SK-N-DZ (cell line): ENCODE data around the gene OR51B4.
"Not testable (repeated sequence)": the region's sequence is repeated elsewhere in the genome, so short reads cannot be mapped to it uniquely, and the experiment has no call there.

Experiments
- DNase-seq: peaks from one replicate; pipeline ENCODE4 v3.0.0-alpha.2; 2015; ENCODE audit warnings: low spot score

Gene OR51B4

DNA sequence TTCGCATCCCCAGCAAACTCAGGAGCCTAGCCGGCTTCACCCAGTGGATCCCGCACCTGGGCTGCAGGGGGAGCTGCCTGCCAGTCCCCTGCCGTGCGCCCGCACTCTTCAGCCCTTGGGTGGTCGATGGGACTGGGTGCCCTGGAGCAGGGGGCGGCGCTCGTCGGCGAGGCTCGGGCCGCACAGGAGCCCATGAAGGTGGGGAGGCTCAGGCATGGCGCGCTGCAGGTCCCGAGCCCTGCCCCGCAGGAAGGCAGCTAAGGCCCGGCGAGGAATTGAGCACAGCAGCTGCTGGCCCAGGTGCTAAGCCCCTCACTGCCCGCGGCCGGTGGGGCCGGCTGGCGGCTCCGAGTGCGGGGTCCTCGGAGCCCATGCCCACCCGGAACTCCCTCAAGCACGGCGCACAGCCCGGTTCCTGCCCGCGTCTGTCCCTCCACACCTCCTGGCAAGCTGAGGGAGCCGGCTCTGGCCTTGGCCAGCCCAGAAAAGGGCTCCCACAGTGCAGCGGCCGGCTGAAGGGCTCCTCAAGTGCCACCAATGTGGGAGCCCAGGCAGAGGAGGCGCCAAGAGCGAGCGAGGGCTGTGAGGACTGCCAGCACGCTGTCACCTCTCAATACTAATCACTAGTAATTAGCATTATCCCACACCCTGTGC lies 7.3 kb downstream of the OR51B4 start:
- DNase-seq = not testable (repeated sequence)

DNA sequence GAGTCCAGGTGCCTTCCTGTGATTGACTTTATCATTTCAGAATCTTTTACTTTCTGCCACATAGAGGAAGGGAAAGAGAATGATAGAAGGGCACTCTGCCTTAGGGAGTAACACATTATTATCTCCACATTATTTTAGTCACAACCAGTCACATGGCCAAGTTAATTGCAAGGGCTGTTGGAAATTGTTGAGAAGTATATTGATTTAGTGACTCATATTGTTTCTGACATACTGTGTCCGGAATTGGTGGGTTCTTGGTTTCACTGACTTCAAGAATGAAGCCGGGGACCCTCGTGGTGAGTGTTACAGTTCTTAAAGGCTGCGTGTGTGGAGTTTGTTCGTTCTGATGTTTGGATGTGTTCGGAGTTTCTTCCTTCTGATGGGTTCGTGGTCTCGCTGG lies 8.7 kb downstream of the OR51B4 start:
- DNase-seq = no peak

DNA sequence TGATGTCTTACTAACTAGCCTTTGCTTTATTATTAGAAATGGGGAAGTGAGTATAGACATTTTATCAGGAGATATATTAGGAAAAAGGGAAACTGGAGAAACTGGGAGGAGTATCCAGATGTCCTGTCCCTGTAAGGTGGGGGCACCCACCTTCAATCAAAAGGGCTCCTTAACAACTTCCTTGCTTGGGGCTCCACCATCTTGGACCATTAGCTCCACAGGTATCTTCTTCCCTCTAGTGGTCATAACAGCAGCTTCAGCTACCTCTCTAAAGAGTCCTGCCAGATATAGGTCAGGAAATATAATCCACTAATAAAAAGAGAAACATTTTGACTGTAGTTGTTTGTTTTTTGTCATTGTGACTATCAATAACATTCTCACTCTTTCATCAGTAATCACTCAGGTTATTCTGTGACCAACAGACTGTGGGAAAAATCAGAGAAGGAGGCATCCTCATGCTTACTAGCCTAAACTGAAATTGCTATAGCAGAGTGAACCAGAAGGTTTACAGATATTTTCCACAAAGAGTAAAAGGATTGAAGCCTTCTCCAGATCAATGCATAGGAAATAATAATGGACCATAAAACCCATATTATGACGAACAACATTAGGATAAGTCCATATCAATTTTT lies 10.4 kb downstream of the OR51B4 start:
- no peak for DNase-seq

DNA sequence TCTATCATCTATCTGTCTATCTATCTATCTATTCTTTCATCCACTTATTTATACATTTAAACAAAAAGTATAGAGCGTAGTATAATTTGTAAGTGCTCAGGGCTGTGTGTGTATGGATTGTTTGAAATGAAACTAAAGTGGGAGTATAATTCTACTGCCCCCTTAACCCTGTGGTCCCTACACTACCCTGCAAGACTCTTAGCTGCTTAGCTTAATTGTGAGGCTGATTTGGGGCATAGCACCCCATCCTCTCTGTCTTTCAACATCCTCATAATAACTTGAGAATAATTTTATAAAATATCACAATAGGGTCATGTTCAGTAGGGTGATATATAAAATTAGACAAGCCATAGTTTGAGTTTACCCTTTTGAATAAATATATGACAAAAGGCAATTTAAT lies 11.6 kb downstream of the OR51B4 start:
- no peak for DNase-seq

DNA sequence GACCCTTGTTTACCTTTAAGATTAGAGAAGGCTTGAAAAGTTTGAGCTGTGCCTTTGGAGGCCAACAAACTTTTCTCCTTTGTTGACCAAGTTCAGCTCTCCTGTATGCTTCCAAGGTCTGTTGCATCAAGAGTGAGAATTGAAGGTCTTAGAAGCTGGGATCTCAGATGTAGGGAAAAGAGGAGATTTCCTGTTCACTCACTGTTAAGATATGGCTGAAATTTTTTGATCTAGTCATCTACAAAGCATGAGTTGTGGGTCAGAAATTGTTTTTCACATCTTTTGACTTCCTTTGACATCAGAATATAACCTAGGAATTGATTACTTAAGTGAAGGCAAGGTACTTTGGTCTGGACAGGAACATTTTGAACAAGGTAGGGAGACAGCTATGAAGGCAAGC lies 12.1 kb downstream of the OR51B4 start:
- DNase-seq = no peak

DNA sequence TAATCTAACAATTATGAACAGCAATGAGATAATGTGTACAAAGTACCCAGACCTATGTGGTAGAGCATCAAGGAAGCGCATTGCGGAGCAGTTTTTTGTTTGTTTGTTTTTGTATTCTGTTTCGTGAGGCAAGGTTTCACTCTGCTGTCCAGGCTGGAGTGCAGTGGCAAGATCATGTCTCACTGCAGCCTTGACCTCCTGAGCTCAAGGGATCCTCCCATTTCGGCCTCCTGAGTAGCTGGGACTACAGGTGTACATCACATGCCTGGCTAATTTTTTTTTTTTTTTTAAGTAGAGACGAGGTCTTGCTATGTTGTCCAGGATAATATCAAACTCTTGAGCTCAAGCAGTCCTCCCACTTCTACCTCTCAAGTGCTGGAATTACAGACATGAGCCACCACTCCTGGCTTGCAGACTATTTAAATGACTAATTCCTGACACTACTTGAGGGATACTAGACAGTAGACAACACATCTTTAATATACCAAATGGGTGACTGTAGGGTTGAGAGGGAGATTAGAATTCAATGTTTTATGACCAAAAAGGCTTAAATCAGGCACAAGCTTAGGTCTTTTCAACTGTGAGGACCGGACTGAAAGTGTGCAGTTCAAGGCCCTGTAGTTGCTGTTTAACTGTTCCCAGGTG lies 12.7 kb downstream of the OR51B4 start:
- no peak for DNase-seq

DNA sequence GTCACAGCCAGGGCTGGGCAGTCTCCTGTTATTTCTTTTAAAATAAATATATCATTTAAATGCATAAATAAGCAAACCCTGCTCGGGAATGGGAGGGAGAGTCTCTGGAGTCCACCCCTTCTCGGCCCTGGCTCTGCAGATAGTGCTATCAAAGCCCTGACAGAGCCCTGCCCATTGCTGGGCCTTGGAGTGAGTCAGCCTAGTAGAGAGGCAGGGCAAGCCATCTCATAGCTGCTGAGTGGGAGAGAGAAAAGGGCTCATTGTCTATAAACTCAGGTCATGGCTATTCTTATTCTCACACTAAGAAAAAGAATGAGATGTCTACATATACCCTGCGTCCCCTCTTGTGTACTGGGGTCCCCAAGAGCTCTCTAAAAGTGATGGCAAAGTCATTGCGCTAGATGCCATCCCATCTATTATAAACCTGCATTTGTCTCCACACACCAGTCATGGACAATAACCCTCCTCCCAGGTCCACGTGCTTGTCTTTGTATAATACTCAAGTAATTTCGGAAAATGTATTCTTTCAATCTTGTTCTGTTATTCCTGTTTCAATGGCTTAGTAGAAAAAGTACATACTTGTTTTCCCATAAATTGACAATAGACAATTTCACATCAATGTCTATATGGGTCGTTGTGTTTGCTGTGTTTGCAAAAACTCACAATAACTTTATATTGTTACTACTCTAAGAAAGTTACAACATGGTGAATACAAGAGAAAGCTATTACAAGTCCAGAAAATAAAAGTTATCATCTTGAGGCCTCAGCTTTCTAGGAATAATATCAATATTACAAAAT lies 13.4 kb downstream of the OR51B4 start:
- no peak for DNase-seq

DNA sequence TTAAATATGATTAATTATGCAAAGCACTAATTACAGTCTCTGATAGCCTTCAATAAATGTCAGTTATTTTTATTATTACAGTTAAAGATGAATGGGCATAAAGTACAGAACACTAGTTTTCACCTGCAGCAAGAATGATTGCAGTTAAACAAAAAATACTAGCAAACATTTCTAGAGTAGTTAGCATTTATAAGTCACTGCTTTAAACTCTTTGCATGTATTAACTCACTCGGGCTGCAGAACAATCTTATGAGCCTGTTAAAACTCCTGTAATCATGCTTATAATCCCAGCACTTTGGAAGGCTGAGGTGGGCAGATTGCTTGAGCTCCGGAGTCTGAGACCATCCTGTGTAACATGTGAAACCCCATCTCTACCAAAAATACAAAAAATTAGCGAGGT lies 14.8 kb downstream of the OR51B4 start:
- no peak for DNase-seq

DNA sequence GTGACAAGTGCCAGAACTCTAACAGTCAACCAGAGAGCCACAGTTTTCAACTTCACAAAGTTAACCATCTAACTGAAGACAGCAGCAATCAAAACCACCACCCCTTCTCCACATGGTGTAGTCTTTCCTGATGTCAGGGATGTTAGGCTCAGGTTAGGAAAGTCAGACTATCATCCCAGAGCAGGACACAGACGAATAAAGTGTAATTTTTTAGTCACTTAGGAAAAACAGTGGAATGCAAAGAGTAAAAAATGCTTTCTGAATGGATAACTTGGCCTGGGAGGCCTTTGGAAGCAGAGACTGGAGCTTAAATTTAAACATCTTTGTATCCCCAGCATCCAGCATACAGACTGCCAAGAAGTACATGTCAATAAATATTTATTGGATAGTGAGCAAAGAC lies 15.4 kb downstream of the OR51B4 start:
- no peak for DNase-seq

DNA sequence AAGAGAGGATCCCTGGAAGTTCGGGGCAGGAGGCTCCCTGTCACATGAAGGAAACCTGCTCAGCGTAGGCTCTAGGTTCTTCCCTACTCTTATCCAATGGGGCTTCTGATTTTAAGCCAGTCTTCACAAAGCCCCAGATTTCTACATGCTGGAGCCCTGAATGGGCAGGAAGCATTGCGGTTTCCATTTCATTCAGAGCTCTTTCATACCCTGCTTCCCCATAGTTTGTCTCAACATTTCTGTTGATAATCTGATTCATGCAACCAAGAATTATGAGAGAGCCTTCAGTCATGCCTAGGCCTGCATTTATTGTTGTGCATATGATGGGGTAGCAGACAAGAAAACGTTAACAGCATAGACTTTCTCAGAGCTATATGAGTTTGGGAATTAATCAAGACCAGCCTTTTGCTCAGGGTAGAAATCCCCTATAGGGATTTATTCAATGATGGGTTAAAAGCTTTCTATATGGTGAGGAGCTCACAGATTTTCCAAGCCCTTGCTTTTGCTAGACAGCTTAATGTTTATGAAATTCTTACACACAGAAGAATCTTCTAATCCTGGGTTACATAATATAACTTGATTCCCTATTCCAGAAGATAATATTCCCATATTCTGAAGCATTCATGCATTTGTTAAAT lies 15.9 kb downstream of the OR51B4 start:
- no peak for DNase-seq

DNA sequence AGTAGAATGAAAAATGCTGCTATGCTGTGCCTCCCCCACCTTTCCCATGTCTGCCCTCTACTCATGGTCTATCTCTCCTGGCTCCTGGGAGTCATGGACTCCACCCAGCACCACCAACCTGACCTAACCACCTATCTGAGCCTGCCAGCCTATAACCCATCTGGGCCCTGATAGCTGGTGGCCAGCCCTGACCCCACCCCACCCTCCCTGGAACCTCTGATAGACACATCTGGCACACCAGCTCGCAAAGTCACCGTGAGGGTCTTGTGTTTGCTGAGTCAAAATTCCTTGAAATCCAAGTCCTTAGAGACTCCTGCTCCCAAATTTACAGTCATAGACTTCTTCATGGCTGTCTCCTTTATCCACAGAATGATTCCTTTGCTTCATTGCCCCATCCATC lies 17.1 kb downstream of the OR51B4 start:
- no peak for DNase-seq

DNA sequence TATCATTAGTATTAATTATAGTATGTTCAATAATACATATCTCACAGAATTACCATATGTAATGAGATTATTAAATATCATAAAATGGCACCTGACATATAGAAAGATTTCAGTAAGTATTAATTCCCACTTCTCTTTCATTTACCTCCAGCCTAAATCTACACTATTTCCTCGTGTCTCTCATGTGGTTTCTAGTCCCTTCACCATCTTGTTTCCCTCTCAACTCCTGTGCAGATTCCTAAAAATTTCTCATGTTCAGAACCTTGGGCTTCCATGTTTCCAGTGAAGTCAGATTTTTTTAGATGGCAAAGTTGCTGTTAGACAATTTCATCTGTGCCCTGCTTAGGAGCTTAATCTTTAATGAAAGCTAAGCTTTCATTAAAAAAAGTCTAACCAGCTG lies 17.9 kb downstream of the OR51B4 start:
- no peak for DNase-seq

DNA sequence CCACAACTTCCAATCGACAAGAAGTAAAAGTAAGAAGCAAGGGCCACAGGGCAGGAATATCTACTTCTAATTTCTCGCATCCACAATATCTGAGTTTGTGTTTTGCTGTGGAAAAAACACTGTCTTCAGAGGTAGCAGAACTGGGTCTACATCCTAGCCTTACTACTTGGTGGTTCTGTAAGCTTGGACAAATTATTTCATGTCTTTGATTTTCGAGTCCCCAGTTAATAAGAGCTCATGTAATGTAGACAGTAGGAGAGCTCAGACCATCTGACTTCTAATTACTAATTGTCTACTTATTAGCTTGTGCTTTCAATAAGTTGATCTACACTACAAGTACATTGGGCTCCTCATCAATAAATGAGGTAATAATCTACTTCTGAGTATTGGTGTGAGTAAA lies 18.7 kb downstream of the OR51B4 start:
- no peak for DNase-seq

DNA sequence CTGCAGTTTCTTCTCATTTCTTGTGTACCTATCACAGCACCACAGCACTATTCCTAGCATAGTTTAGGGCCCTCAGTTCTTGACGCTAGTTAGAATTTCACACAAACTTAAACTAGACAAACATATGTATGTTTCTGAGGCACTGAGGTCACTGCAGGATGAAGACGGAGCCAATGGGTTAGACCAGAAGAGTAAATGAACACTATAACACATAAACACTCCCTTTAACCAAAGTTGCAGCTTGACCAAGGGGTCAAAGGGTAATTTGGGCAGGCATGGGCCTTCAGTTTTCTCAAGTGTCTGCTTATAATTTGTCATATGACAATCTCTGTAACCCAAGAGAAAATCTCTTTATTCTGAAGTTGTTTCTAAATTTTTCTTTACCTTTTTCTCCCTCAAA lies 19.1 kb downstream of the OR51B4 start:
- no peak for DNase-seq

DNA sequence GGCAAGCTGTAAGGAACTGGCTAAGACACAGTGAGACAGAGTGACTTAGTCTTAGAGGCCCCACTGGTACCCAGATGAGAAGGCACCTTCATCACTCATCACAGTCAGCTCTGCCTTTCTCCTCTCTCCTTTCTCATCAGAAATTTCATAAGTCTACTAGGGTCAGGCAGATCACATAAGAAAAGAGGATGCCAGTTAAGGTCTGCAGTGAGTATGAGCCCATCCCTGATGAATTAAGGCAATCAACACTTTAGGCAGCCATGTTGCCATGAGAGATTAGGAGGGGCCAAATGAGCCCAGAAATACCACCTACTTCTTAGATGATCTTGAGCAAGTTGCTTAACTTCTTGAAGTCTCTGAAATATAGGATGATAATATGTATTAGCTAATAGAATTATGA lies 20.1 kb downstream of the OR51B4 start:
- no peak for DNase-seq

DNA sequence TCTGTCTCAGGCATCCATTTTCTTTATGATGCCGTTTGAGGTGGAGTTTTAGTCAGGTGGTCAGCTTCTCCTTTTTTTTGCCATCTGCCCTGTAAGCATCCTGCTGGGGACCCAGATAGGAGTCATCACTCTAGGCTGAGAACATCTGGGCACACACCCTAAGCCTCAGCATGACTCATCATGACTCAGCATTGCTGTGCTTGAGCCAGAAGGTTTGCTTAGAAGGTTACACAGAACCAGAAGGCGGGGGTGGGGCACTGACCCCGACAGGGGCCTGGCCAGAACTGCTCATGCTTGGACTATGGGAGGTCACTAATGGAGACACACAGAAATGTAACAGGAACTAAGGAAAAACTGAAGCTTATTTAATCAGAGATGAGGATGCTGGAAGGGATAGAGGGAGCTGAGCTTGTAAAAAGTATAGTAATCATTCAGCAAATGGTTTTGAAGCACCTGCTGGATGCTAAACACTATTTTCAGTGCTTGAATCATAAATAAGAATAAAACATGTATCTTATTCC lies 21.1 kb downstream of the OR51B4 start:
- DNase-seq = no peak

DNA sequence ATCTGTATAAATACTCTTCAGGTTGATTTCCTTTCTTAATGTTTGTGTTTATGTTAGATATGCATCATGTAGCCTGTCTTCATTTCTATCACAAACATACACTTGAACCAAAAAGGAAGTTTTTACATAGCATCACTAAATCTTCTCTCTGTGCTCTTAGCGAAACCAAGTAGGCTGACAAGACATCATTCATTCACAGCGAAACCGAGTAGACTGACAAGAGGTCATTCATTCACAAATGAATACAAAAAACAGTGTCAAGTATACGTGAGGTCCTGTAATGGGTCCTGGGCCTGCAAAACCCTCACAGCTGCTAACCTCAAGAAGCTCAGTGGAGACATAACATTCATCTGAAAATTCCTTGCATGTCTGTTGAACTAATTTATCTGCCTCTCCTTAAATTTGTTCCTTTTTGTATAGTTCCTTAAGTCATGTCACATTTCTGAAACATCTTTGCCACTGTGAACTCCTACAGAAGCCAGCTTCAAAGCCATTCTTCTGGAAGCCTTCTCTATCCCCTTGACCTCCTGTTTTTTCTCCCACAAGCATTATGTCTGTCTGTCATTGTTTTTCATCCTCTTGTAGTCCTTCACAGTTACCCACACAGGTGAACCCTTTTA lies 22.2 kb downstream of the OR51B4 start:
- DNase-seq = no peak

DNA sequence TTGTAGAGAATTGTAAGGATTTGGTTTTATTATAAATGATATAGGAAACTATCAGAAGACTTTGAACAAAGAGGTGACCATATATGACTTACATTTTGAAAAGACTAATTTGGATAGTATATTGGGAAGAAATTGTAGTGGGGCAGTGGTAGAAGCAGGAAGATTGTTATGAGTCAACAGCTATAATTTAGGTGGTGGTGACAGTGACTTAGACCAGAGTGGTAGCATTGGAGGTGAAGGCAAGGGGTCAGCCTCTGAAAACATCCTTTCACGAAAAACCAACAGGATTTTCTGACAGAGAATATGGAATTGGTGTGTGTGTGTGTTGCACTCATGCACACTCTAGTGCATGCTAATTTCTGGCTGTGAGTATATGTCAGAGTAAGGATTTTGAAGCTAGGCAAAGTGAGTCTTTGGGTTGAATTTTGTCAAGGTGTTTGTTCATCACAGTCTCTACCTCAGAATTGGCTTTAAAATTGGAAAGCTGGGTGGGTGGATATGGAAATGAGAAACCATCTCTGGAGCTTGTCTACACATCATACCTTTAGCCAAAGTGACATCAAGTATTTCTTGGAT lies 23.9 kb downstream of the OR51B4 start:
- DNase-seq = no peak

DNA sequence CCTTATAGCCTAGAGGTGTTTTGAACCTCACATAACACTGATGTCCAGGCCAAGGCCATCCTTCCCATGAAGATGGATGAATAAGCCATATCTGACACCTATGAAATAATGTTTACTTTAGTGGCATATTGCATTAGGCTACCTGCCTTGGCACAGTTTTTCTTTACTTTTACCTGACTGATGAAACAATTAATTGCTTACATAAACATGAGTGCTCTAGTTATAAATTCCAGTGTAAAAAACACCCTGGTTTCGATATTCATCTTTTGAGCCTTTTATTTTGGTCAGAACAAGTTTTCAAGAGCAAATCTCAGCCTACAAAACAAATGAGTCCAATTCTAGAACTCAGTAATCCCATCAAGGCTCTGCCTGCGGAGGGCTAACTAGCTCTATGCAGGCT lies 25.0 kb downstream of the OR51B4 start:
- DNase-seq = no peak

DNA sequence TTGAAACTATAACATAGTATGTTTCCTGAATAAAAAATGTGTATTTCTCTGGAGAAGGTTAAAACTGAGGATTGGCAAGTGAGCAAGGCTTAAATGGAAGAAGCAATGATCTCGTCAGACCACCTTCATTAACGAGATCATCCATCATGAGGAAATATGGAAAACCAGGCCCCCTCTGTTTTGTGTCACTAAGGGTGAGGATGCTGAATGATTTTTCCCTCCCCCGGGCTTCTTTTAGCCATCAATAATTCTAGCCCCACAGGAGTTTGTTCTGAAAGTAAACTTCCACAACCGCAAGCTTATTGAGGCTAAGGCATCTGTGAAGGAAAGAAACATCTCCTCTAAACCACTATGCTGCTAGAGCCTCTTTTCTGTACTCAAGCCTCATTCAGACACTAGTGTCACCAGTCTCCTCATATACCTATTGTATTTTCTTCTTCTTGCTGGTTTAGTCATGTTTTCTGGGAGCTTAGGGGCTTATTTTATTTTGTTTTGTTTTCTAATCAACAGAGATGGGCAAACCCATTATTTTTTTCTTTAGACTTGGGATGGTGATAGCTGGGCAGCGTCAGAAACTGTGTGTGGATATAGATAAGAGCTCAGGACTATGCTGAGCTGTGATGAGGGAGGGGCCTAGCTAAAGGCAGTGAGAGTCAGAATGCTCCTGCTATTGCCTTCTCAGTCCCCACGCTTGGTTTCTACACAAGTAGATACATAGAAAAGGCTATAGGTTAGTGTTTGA lies 26.2 kb downstream of the OR51B4 start:
- DNase-seq = no peak
